ENCODE data around the gene AGAP3. TPM values are rescaled to one million over a fixed set of nuclear protein-coding genes. Genes with fewer than 3 reads are reported as not detected.

AGAP3 gene
- total RNA-seq, 2 donors from 2014 or later, result 53.0 to 61.5 TPM

DNA sequence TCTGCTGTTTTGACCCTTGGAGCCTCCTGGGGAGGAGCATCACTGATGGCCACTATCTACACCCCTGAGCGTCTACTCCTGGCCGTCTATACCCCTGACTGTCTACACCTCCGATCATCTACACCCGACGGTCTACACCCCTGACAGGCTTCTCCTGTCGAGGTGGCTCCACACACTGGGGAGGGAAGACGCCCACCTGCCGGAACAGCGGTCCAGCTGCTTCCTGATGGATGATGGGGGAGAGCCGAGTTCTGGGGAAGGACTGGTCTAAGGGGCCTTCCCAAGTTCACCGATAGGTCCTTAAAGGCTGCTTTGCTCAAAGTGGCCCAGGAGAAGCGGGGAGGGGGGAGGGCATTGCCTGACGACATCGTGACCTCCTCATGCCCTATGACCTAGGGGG, 41.9 kb downstream of the AGAP3 start:
- intact Hi-C loops (cut with DNase I), result loop anchor here in 1 of 2 donors (5.0 kb wide), 1 partner anchor 174 kb away; no protein-coding TSS in a partner anchor
- DNase-seq (no peak), ATAC-seq (no peak)

DNA sequence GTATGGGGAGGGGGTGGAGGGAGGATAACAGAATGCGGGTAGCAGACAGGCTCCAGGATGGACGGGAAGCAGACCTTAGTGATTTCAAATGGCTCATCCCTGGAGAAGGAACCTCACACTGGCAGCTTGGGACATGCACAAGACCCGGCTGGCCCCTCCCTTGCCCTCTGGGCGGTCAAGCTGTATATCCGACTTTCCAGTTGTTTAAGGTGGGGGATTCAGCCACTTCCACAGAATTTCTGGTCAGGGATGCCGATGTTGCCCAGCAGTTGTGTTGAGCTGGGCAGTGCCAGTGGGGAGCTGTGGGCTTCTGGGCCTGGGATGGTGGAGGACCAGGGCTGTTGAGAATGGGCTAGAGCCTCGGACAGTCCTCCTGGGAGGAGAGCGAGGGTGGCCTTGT, 42.4 kb downstream of the AGAP3 start:
- ATAC-seq (no peak), DNase-seq (no peak)
- intact Hi-C loops (cut with DNase I), result loop anchor here in 1 of 2 donors (5.0 kb wide), 1 partner anchor 174 kb away; no protein-coding TSS in a partner anchor

DNA sequence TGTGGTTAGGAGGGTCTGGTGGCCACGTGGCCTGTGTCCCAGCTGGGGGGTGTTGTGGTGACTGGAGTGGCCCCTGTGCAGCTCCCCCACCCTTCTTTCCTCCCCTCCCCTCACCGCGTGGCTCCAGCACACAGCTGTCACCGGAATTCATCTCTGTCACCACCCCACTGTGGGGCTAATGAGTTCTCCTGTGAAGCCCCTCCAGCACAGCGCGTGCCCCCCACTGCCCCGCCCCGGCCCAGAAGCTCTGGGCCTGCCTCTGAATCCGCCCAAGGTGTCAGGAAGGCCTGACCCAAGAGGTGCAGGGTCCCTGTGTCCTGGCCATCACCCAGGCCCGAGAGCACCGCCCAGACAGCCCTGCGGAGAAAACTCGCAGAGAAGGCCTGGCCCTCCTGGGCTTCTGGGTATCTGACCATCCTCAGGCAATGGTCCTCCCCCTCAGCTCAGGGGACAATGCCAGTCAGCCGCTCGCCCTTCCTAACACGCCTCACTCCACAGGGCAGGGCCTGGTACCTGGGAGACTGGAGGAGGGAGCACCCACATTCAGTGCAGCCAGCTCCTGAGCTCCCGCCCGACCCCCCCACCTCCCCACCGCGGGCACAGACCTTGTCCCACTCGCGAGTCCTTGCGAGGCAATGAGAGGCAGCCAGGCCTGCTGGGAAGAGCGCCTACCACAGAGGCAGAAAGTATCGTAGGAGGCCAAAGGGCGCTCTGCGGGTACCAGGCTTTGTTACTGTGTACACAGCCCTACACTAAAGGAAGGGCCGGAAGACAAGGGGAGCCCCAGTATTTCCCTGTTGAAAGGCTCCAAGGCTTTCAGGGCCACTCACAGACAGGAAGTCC, 43.1 kb downstream of the AGAP3 start:
- DNase-seq (no peak), ATAC-seq (no peak)
- intact Hi-C loops (cut with DNase I), result loop anchor here in 1 of 2 donors (5.0 kb wide), 1 partner anchor 173 kb away; no protein-coding TSS in a partner anchor

DNA sequence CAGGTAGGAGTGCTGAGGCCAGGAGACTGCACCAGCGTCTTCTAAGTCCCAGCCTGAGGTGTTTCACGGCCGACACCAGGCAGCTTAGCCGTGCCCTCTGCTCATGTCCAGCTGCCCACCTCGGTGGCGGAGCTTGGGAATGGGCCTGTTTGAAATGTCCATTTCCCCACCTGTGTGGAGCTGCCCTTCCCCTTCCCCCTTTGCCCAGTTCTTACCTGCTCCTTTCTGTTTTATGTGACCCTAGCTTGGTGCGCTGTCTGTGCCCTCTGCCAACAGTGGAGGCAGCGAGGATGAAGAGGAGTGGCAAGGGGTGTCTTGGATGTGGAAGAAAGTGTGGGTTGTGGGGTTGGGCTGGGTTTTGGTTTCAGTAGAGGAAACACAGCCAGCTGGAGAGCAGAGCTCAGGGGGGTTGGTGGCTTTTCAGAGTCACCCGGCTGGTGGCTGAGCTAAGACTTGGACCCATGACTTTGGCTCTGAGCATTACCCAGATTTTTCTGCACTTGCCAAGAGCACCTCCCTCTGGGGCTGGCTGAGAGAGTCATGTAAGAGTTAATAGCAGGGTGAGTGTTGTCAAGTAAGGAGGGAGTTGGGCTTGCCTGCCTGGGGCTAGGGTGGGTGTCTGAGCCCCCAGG, 43.8 kb downstream of the AGAP3 start:
- ATAC-seq (no peak), DNase-seq (no peak)
- intact Hi-C loops (cut with DNase I), result loop anchor here in 1 of 2 donors (5.0 kb wide), 1 partner anchor 172 kb away; no protein-coding TSS in a partner anchor

DNA sequence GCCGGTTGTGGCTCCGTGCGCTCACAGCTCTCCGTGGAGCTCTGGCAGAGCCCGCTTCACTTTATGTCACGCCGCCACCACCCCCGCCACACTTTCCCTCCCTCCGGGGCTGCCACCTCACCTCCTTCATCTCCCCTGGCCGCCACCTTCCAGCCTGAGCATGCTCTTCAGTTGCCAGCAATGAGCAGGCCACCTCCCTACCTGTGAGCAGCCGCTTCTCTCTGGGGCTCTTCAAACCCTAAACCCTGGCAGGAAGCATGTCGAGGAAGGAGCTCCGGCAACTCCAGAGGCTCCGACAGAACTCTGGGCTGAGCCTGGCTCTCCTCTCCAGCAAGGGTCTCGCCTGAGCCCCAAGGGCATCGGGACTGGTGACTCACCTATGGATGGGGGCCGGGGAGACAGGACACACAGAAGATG, 44.5 kb downstream of the AGAP3 start:
- intact Hi-C loops (cut with DNase I), result no loop called here
- ATAC-seq (no peak), DNase-seq (no peak)

DNA sequence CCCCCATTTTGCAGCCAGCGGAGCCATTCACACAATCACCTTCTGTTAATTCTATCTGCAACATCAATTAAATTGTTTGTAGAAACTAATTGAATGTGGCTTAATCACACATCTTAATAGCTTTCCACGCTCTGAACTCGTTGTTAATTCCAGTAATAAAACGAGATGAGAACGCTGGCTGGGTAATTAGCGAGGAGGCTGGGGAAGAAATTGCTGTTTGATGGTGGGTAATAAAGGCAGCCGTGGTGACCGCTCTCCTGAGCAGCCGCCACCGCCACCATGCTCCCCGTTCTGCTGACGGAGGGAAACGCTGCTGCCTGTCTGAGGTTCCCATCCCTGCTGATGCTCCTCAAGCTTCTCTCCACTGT, 44.9 kb downstream of the AGAP3 start:
- DNase-seq (no peak), ATAC-seq (no peak)
- intact Hi-C loops (cut with DNase I), result no loop called here

DNA sequence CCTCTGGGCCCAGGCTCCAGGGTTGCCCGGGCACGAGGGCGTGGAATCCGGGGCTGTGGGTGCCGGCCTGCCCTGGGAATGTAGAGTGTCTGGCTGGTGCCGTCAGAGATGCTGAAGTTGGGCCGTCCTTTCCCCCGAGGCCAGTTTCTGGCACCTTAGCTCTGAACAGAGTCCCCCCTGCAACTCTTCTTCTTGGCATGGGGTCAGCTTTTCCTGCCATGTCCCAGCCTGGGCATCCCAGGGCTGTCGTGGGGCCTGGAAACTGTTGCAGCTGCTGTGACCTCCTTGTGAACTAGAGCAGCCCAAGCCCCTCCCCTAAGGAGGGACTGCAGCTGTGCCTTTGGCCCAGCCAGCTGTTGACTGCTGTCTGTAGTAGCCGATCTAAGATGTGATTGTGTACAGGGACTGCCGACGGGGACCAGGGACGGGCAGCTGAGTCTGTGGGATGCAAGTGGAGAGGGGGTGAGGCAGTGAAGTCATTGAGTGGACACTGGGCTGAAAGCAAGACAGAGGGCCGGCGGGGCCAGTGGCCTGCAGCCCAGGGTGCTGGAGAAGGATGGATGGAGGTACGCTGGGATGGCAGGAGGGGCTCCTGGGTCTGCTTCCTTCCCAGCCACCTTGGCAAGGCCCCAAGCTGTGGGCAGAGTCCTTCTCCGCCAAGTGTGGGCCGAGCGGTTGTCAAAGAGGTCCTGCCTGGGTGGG, 45.5 kb downstream of the AGAP3 start:
- intact Hi-C loops (cut with DNase I), result no loop called here
- DNase-seq, result peak; percentile 18
- ATAC-seq, result peak in 1 of 2 donors; percentile 49

DNA sequence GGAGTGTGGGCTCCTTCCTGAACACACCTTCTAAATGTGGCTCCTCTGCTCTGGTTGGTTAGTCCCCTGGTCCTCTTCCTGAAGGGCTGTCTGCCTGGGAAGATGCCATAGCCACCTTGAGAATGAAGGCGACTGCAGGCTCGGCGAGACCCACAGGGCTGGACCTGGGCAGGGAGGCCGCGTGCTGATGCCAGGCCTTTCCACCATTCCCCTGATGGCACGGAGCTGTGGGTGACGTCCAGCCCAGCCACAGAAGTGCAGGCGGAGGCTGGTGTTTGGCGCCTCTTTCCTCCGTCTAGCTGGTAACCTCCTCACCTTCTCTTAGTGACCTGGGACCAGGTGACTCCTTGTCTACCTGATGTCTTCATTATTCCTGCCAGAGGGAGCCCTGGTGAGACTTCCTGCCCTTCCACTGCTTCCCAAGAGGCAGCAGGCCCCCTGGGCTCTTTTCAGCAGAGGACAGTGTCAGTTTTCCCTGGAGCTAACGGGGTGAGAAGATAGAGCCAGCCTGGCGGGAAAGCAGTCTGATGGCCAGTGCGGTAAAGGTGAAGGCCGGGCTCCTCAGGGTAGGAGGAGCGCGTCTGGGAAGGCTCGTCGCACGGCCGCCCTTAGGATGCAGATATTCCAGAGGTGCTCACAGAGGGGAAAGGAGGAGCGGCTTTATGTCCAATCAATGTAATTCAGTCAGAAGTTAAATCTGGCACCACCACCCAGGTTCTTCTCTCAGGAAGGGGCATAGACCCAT, 46.4 kb downstream of the AGAP3 start:
- no peak for ATAC-seq
- intact Hi-C loops (cut with DNase I), result no loop called here
- DNase-seq, result peak; percentile 13

DNA sequence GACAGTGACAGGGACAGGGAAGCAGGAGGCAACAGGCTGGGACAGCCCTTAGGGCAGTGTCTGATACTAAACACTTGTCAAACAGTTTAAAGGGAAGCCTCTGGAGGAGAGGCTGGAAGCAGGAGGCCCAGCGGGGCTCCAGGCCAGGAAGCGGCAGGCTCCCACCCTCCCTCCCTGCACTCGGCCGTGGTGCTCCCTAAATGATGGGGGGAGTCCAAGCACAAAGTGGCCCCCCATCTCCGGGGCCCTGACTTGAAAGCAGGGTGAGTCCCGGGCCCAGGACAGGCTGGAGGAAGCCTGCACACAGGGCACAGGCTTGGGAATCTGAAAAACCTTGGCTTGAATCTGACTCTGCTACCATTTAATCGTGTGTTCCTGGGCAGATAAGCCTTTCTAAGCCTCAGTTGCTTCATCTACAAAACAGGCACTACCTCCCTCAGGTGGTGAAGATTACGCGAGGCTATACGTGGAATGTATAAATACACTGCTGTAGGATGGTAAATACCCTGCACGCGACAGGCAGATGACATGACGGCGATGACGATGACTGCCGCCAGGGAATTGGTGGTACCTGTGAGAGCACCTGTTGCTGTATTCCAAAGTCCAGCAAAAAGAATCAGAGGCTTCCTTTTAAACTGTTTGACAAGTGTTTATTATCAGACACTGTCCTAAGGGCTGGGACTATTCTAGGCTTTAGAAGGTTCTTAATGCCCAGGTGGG, 47.2 kb downstream of the AGAP3 start:
- ATAC-seq (no peak), DNase-seq (peak; percentile 16)
- intact Hi-C loops (cut with DNase I), result no loop called here

DNA sequence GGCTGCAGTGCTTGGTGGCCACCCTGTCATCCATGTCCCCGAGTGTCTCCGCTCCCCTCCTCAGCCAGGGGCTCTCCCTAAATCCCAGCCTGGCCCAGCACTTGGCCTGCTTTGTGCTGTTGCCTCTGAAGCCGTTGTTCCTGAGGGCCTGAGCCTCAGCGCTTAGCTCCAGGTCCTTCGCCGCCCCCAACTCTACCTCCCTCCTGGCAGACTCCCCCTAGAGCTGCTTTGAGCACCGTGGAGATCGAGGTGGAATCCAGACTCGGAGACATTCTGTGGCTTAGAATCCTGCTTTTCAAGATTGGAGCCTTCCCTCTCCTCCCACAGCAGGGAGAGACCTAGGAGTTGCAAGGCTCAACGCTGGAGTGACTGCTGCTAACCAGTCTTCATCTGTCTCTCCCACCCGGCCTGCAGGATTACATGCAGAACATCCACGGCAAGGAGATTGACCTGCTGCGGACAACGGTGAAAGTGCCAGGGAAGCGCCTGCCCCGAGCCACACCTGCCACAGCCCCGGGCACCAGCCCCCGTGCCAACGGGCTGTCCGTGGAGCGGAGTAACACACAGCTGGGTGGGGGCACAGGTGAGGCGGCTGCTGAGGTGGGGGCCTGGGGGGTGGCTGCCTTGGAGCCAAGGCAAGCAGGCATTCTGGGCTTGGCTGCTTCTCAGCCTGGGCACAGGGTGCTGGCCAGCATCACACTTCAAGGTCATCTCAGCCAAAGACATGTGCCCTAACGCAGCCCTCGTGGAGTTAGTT, 47.9 kb downstream of the AGAP3 start:
- DNase-seq, result peak; percentile 17
- intact Hi-C loops (cut with DNase I), result no loop called here
- ATAC-seq, result peak in 1 of 2 donors; percentile 14

DNA sequence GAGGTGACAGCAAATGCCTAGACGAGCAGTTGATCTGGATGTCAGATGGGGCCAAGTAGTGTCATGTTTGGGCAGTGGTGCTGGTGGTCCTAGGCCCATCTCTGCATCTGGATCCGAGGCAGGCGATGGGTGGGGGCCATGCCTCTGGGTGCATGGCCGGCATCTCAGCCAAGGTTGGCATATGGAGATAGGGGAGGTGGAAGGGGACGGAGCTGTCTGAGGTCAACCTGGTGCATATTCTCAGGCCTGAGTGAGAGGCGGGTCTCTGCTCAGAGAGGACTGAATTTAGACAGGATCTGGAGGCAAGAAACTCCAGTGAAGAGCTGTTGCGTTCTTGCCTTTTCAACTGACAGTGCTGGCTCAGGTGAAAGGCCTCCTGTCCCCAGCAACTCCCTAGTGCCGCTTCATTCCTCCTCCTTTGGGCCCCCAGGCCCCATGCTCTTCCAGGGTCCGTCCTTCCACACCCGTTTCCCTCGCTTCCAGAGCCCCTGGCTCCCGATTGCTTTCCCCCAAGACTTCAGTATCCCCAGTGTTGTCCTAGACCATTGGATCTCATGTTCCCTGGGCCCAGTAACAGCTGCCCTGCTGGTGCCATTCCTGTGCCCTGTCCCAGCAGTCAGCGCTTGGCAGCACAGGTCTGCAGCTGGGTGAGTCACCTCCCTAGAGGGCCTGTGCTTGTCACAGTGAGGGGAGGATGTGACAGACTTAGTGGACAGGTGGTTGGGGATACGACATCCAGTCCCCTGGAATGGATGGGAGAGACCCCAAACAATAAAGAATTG, 48.7 kb downstream of the AGAP3 start:
- peak; percentile 22 for DNase-seq
- peak in 1 of 2 donors; percentile 33 for ATAC-seq
- intact Hi-C loops (cut with DNase I), result no loop called here

DNA sequence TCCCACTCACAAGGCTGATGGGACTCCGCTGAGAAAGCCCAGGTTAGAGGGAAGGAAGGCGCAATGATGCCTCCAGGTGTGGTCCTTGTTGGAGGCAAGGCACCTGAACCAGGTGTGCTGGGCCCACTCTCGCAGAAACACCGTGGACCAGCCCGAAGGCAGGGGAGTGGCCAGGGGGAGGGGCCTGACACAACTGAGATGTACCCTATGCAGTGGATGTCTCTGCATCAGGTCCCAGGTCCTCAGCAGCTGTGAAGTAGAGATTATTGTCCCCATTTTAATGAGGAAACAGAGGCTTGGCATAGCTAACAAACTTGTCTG, 49.2 kb downstream of the AGAP3 start:
- DNase-seq, result no peak
- intact Hi-C loops (cut with DNase I), result no loop called here
- no peak for ATAC-seq

DNA sequence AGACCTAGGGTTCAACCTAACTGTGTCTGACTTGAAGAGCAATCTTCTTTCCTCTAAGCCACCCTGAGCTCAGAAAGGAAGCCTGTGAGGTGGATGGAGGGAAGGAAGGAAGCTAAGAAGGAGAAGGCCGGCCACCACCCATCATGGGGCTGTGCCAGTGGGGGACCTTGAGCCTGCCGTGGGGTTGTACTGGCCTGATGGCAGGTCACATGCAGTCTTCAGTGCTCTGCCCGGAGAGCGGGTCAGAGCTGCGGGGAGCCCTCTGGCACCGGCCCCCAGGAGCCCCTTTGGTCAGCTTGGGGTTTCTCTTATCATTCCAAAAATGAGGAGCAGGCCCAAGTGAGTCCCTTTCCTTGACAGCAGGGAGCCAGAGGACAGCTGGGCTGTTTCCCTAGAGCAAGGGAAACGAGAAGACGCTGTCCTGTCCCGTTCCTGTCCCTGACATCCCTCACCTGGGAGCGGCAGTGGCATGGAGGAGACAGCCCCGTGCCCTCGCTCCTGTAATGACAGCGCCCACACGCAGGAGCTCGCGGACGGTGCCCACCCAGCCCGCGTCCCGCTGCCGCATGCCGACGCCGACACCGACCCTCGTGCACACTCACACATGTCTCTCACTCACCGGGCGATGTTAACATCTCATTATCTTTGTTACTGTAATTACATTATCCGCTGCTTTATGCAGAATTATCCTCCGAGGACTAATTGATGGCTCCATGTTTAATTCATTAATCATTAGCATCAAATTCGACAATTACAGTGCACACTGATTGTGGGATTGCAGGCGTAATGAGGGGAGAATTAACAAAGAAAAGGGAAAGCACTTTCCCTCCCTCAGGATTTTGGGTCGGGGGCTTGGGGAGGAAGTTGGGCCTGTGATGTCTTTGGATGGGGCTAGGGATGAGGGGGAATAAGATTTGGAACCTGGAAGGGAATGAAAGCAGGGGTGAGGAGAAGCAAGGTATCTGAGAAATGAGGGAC, 49.9 kb downstream of the AGAP3 start:
- intact Hi-C loops (cut with DNase I), result no loop called here
- DNase-seq (peak; percentile 14), ATAC-seq (no peak)

DNA sequence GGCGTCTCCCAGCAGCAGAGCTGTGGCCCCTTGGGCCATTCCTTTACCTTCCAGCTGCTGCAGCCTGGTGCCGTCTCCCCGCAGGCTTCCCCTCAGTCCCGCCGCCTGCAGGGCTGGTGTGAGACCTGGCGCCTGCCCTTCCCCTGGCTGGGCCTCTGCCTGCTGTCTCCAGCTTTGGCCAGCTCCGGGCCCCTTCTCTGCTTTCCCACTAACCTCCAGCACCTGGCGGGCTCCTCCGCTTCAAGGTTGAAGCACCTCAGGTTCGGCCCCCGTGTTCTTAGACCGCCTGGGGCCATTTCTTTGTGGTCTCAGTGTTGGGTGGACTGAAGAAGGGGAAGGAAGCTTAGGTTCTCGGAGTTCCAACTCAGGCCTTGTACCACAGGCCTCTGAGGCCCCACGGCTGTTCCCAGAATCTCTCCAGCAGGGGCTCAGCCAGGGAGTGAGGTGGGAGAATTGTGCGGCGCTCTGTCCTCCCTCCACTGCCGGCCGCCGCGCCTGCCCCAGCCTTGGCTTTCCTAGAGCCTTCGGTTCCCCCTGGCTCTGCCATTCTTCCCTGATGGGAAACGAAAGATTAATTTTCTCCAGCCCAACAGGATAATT, 50.9 kb downstream of the AGAP3 start:
- DNase-seq (peak; percentile 20), ATAC-seq (peak; percentile 28 to 52)
- intact Hi-C loops (cut with DNase I), result no loop called here

DNA sequence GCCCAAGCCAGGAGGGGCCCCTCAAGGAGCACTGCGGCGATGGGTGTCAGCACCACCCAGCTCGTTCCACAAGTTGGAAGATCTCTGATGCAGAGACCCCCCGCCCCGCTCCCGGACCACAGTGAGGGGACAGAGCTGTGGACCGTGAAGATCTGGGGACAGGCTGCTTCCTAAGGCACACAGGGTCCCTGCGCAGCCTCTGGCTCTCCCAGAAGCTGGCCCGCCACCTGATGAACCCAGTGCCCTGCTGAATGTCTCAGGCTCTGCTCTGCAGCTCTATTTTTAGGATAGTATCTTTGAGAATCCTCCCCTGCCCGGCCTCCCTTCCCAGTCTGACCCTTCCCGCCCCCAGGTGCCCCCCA, 51.5 kb downstream of the AGAP3 start:
- ATAC-seq (peak; percentile 17), DNase-seq (peak; percentile 17)
- intact Hi-C loops (cut with DNase I), result no loop called here

All from left cardiac atrium (tissue), 4 donors.